Kidney glomerular epithelial cell (primary cell): ENCODE measurements around the gene SSRP1.

Experiments
- DNase-seq: peaks from one replicate; lab custom pipeline; 2025; lab: John Stamatoyannopoulos, UW

SSRP1 gene

GRCh38 chr11:57315491-57315890, 20.2 kb downstream of the SSRP1 start:
- peak; percentile 24 for DNase-seq

- DNase-seq, result no peak
Measured at GRCh38 chr11:57314221-57314973, 21.3 kb downstream of the SSRP1 start.

- DNase-seq, result no peak
Measured at GRCh38 chr11:57313788-57314135, 21.9 kb downstream of the SSRP1 start.

GRCh38 chr11:57313071-57313787, 22.5 kb downstream of the SSRP1 start:
- no peak for DNase-seq

GRCh38 chr11:57312511-57313021, 23.1 kb downstream of the SSRP1 start:
- no peak for DNase-seq

GRCh38 chr11:57311109-57311936, 24.4 kb downstream of the SSRP1 start:
- peak; percentile 86 for DNase-seq

- no peak for DNase-seq
Measured at GRCh38 chr11:57310630-57311086, 25.0 kb downstream of the SSRP1 start.

GRCh38 chr11:57310091-57310490, 25.6 kb downstream of the SSRP1 start:
- no peak for DNase-seq

- DNase-seq, result no peak
Measured at GRCh38 chr11:57309106-57310059, 26.3 kb downstream of the SSRP1 start.

- DNase-seq, result no peak
Measured at GRCh38 chr11:57308426-57309060, 27.1 kb downstream of the SSRP1 start.

GRCh38 chr11:57307666-57308270, 27.9 kb downstream of the SSRP1 start:
- no peak for DNase-seq

GRCh38 chr11:57306940-57307565, 28.6 kb downstream of the SSRP1 start:
- no peak for DNase-seq

GRCh38 chr11:57306161-57306876, 29.4 kb downstream of the SSRP1 start:
- DNase-seq, result no peak

GRCh38 chr11:57305523-57305922, 30.2 kb downstream of the SSRP1 start:
- DNase-seq, result no peak

- no peak for DNase-seq
Measured at GRCh38 chr11:57303990-57304579, 31.6 kb downstream of the SSRP1 start.

GRCh38 chr11:57303280-57303989, 32.3 kb downstream of the SSRP1 start:
- DNase-seq, result no peak

- DNase-seq, result no peak
Measured at GRCh38 chr11:57302489-57302888, 33.2 kb downstream of the SSRP1 start.
